GM12892 (cell line): ENCODE measurements around the gene HIGD2A.

ENCODE experiments used
- POLR2A ChIP-seq: IDR thresholded peaks from 2 replicates; pipeline ENCODE4 v1.6.1; 2011; ENCODE audit warnings: low read depth, low read length, control low read depth
- POLR2AphosphoS5 ChIP-seq: IDR thresholded peaks from 2 replicates; pipeline ENCODE4 v1.6.1; 2011; ENCODE audit warnings: low read depth, low read length, control low read depth
- TAF1 ChIP-seq: IDR thresholded peaks from 2 replicates; pipeline ENCODE4 v1.6.1; 2011; ENCODE audit warnings: low read depth, mild to moderate bottlenecking, control low read depth, low read length, borderline replicate concordance

DNA sequence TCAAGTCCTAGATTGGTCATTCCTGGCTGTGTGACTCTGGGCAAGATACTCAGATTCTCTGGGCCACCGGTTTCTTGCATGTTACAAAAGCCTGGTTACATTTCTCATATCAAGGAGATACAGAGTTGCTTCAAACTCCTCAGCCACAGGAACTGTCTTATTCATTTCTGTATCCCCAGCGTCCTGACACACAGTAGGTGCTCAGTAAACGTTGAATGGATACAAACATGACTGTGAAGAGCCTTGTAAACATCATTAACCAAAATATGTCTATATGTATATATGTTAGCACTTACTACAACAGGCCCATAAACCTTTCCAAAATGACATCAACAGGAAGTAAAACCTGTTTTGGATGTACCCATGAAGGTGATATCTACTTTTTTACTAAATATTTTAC, 26.2 kb downstream of the HIGD2A start:
- TF ChIP-seq POLR2A: no peak
- TF ChIP-seq POLR2AphosphoS5: no peak
- TF ChIP-seq TAF1: no peak
